Measurements from ENCODE around the gene TYMP. TPM values are rescaled to one million over a fixed set of nuclear protein-coding genes. Genes with fewer than 3 reads are reported as not detected.

Gene TYMP
- total and polyA plus RNA-seq, 2 of the 8 experiments (the other 6 are each of a cell fraction or from before 2014, with no cell fraction given) = 0.43 to 0.48 TPM

- peaks cover 0 to 5% (median 2%) of the 10 kb centered on the region in 4 experiments; a peak in 5 of 7 replicates for H3K27me3 ChIP-seq (replicated peaks in 1 of 4; ENCODE audit: control insufficient read depth in 3 of 4, extremely low read depth in 1 of 4, insufficient read depth in 3 of 4, low read length in 3 of 4)
- peaks cover 8 to 33% (median 27%) of the 10 kb centered on the region in 4 experiments; a peak in 6 of 8 replicates for H3K36me3 ChIP-seq (ENCODE audit: control insufficient read depth in 2 of 4, insufficient read depth in 4 of 4, low read length in 3 of 4)
- no peaks in the 10 kb centered on the region for H3K79me1 ChIP-seq (ENCODE audit: low read depth, low read length)
- no peak overlapping the region for H2BK20ac ChIP-seq (ENCODE audit: low read length)
- no peak overlapping the region for H3K23ac ChIP-seq (ENCODE audit: insufficient read length)
- H3K14ac ChIP-seq (ENCODE audit: insufficient read length) = no peak overlapping the region
- no peak overlapping the region for H2BK15ac ChIP-seq (ENCODE audit: low read length)
- no peak overlapping the region for H3K4ac ChIP-seq (replicated peaks; ENCODE audit: insufficient read length, low read depth, low read length)
- no peak overlapping the region for H3K9ac ChIP-seq (replicated peaks in 1 of 4; ENCODE audit: extremely low read depth in 1 of 4, low read depth in 3 of 4, low read length in 3 of 4)
- FAIRE-seq = no peak
- no peak overlapping the region for H3K18ac ChIP-seq (ENCODE audit: extremely low read depth, low read length)
- WGBS, 2 experiments (ENCODE audit: extremely low coverage in 1 of 2, insufficient coverage in 1 of 2, insufficient read length in 1 of 2, insufficient replicate concordance in 2 of 2, low coverage in 1 of 2, low lambda C conversion rate in 2 of 2, missing lambda C conversion rate in 1 of 2) = 81% methylated on average over 7 of the region's 7 CpGs; no CpG with 5 or more reads in 1 of the 2 experiments
- no peak overlapping the region for H4K5ac ChIP-seq (ENCODE audit: insufficient read length, low read depth, low read length)
- H3K27ac ChIP-seq (ENCODE audit: low read depth, low read length) = no peak overlapping the region
- no peak overlapping the region for H3K56ac ChIP-seq (replicated peaks; ENCODE audit: insufficient read length, low read depth, low read length)
- H3K9me3 ChIP-seq (ENCODE audit: insufficient read depth in 2 of 2, low read depth in 1 of 2, low read length in 1 of 2) = no peaks in the 10 kb centered on the region
- H2BK12ac ChIP-seq (ENCODE audit: low read depth, low read length) = no peak overlapping the region
- H3K4me1 ChIP-seq (replicated peaks in 1 of 4; ENCODE audit: control insufficient read depth in 3 of 4, insufficient read depth in 4 of 4, low read length in 3 of 4) = no peaks in the 10 kb centered on the region; a peak in 1 of 7 replicates
- POLR2A ChIA-PET (ENCODE audit: partially characterized antibody) = interaction anchor here (2.7 to 5.4 kb wide), 2 partner anchors 9 to 12 kb away, joined by 7 to 37 read pairs; partner anchors contain the start of gene CPT1B
- peaks cover 3% of the 10 kb centered on the region; the same call in 1 of the 2 replicates for H3K23me2 ChIP-seq (ENCODE audit: low read depth, low read length)
- no peak overlapping the region for H2AK5ac ChIP-seq (ENCODE audit: low read depth, low read length)
- DNase-seq (ENCODE audit: low read depth in 1 of 2, low spot score in 2 of 2) = no peak
- no peak overlapping the region for H2AFZ ChIP-seq (ENCODE audit: low read length)
- no peak overlapping the region for H2BK120ac ChIP-seq (replicated peaks; ENCODE audit: low read depth, low read length)
- H3K4me2 ChIP-seq (ENCODE audit: insufficient read depth in 1 of 2, low read depth in 2 of 2, low read length in 2 of 2) = no peak overlapping the region
- no peak overlapping the region for H3K4me3 ChIP-seq (ENCODE audit: extremely low read depth in 1 of 4, insufficient read depth in 2 of 4, low read depth in 3 of 4, low read length in 4 of 4)
- H4K20me1 ChIP-seq (replicated peaks in 1 of 2; ENCODE audit: control insufficient read depth in 1 of 2, insufficient read depth in 2 of 2, low read length in 2 of 2) = peaks cover 2 to 13% of the 10 kb centered on the region in 2 experiments
- CTCF ChIA-PET (ENCODE audit: partially characterized antibody) = interaction anchor here (0.6 to 0.7 kb wide), 2 partner anchors 52 to 91 kb away, joined by 3 read pairs; no protein-coding TSS in a partner anchor
- no peak overlapping the region for H2BK5ac ChIP-seq (ENCODE audit: low read depth, low read length)
- H4K91ac ChIP-seq (replicated peaks; ENCODE audit: insufficient read length, low read length) = no peak overlapping the region
- H4K8ac ChIP-seq (ENCODE audit: extremely low read depth, insufficient read depth, low read length) = no peak overlapping the region
- no peaks in the 10 kb centered on the region for H3K79me2 ChIP-seq (ENCODE audit: control insufficient read depth in 1 of 2, insufficient read depth in 2 of 2, low read length in 2 of 2)
- TF ChIP-seq, protein P1, sequence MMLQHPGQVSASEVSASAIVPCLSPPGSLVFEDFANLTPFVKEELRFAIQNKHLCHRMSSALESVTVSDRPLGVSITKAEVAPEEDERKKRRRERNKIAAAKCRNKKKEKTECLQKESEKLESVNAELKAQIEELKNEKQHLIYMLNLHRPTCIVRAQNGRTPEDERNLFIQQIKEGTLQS (IDR thresholded peaks at IDR 0.05; ENCODE audit: insufficient read depth, low read depth, low read length) = no peak
- TF ChIP-seq TBP (IDR thresholded peaks at IDR 0.05; ENCODE audit: low read depth, low read length) = no peak
- no peak for TF ChIP-seq KDM5A (IDR thresholded peaks at IDR 0.05; ENCODE audit: low read length)
- TF ChIP-seq TEAD4 (IDR thresholded peaks at IDR 0.05; ENCODE audit: low read depth, low read length) = no peak
- no peak for TF ChIP-seq SIX5 (IDR thresholded peaks at IDR 0.05; ENCODE audit: low read depth, low read length)
- no peak for TF ChIP-seq SP1 (IDR thresholded peaks at IDR 0.05; ENCODE audit: low read depth, low read length)
- no peak for TF ChIP-seq PHF8 (conservative IDR thresholded peaks at IDR 0.05; ENCODE audit: low read depth, low read length)
- no peak for TF ChIP-seq JUND (IDR thresholded peaks at IDR 0.05; ENCODE audit: low read length)
- no peak for TF ChIP-seq SAP30 (IDR thresholded peaks at IDR 0.05; ENCODE audit: insufficient read depth, insufficient replicate concordance, low read length)
- no peak for TF ChIP-seq CHD1 (IDR thresholded peaks at IDR 0.05; ENCODE audit: low read depth, low read length)
- TF ChIP-seq NANOG (IDR thresholded peaks at IDR 0.05; ENCODE audit: insufficient read depth, low read depth, low read length, poor library complexity, severe bottlenecking) = no peak
- no peak for TF ChIP-seq MAFK (IDR thresholded peaks at IDR 0.05; ENCODE audit: low read depth, low read length)
- no peak for TF ChIP-seq TAF1 (IDR thresholded peaks at IDR 0.05; ENCODE audit: low read depth, low read length)
Observed at GRCh38 chr22:50567721-50568252, 38.0 kb upstream of the TYMP start.
